B cell (primary cell): ENCODE measurements around the gene KLK1. TPM values are rescaled to one million over a fixed set of nuclear protein-coding genes. Genes with fewer than 3 reads are reported as not detected.
A peak's percentile ranks its signal among the peaks of the same experiment; 100 is the strongest.

Source experiments
- ATAC-seq: fragments of 200-7000 bp; cut with Tn5 transposase; one replicate; pipeline ENCODE4 v1.10.0; 2021; ENCODE audit warnings: low read depth, mild to moderate bottlenecking, moderate number of reproducible peaks, moderate library complexity
- CTCF ChIA-PET: fragments of 350-600 bp; sonication (Branson Sonifier 250); formaldehyde crosslinking; loops from one replicate; lab custom pipeline; 2021; ENCODE audit warnings: antibody characterized with exemption, inconsistent platforms; lab: Charles Lee
- POLR2A ChIA-PET: fragments of 350-600 bp; sonication (Branson Sonifier 250); formaldehyde crosslinking; loops from one replicate; lab custom pipeline; 2021; ENCODE audit warnings: antibody characterized with exemption; lab: Charles Lee
- DNase-seq: peaks from one replicate; pipeline ENCODE4 v3.0.0; 2013
- H2AFZ ChIP-seq: 2 replicates; pipeline ENCODE4 v1.6.1; 2012; ENCODE audit warnings: mild to moderate bottlenecking, low read depth, low read length; ENCODE audit not compliant: insufficient read depth, poor library complexity, severe bottlenecking
- H3K27ac ChIP-seq, 2 donors: 1 replicate in 1 of 2; 2 replicates in 1 of 2; pipeline ENCODE4 v1.5.1; 2012 to 2013; ENCODE audit warnings: low read length in 2 of 2, mild to moderate bottlenecking in 2 of 2, moderate library complexity in 1 of 2
- H3K27me3 ChIP-seq, 4 experiments: fragments of 200-600 bp in 1 of 4; sonication (generic) in 1 of 4; replicated peaks in 1 of 4; 1 replicate in 2 of 4; 2 replicates in 2 of 4; pipeline versions ENCODE4 v1.6.1 to v1.7.0; 2013 to 2016; ENCODE audit warnings: low read length in 3 of 4, mild to moderate bottlenecking in 2 of 4, mixed read lengths in 1 of 4, moderate library complexity in 1 of 4; ENCODE audit not compliant: insufficient read depth in 4 of 4, control insufficient read depth in 3 of 4; ENCODE audit errors: control extremely low read depth in 1 of 4
- H3K36me3 ChIP-seq, 2 experiments: replicated peaks in 1 of 2; 1 replicate in 1 of 2; 2 replicates in 1 of 2; pipeline versions ENCODE4 v1.6.1 to v1.7.1; 2013; ENCODE audit warnings: low read length in 1 of 2; ENCODE audit not compliant: insufficient read depth in 2 of 2, control insufficient read depth in 1 of 2; ENCODE audit errors: control extremely low read depth in 1 of 2, extremely low read depth in 1 of 2
- H3K4me1 ChIP-seq, 2 donors: fragments of 200-600 bp in 1 of 2; sonication (generic) in 1 of 2; 1 replicate in 1 of 2; 2 replicates in 1 of 2; pipeline versions ENCODE4 v1.5.1 to v1.6.1; 2013 to 2017; ENCODE audit warnings: low read length in 2 of 2; ENCODE audit not compliant: control insufficient read depth in 2 of 2, insufficient read depth in 2 of 2
- H3K4me2 ChIP-seq: replicated peaks from 2 replicates; pipeline ENCODE3; 2012; ENCODE audit warnings: mild to moderate bottlenecking, low read depth, low read length; ENCODE audit not compliant: poor library complexity, severe bottlenecking
- H3K4me3 ChIP-seq, 5 experiments: fragments of 200-600 bp in 1 of 5; sonication (generic) in 1 of 5; 1 replicate in 3 of 5; 2 replicates in 2 of 5; pipeline versions ENCODE4 v1.5.1 to v1.7.0; 2011 to 2016; ENCODE audit warnings: low read length in 4 of 5, mild to moderate bottlenecking in 4 of 5, low read depth in 2 of 5, control low read depth in 1 of 5, moderate library complexity in 1 of 5; ENCODE audit not compliant: insufficient read depth in 1 of 5; ENCODE audit errors: control extremely low read depth in 1 of 5, extremely low read depth in 1 of 5
- H3K79me2 ChIP-seq: fragments of 200-600 bp; sonication (generic); one replicate; pipeline ENCODE4 v1.6.0; 2016; ENCODE audit warnings: low read length; ENCODE audit not compliant: control insufficient read depth, insufficient read depth
- H3K9ac ChIP-seq: fragments of 200-600 bp; sonication (generic); 2 replicates; pipeline ENCODE4 v1.6.1; 2017; ENCODE audit warnings: mild to moderate bottlenecking, low read length, moderate library complexity
- H3K9me3 ChIP-seq, 3 donors: one replicate each; pipeline versions ENCODE4 v1.6.1 to v1.7.1; 2013; ENCODE audit warnings: low read length in 2 of 3; ENCODE audit not compliant: control insufficient read depth in 2 of 3, insufficient read depth in 1 of 3; ENCODE audit errors: control extremely low read depth in 1 of 3
- H4K20me1 ChIP-seq: 2 replicates; pipeline ENCODE4 v1.6.0; 2012; ENCODE audit warnings: mild to moderate bottlenecking, low read length; ENCODE audit not compliant: insufficient read depth, control insufficient read depth, poor library complexity, severe bottlenecking
- H3K27ac Mint-ChIP-seq: one replicate; pipeline ENCODE4 v1.8.0; 2021; ENCODE audit warnings: mixed read lengths
- H3K27me3 Mint-ChIP-seq: one replicate; pipeline ENCODE4 v1.8.0; 2021; ENCODE audit warnings: mixed read lengths
- H3K4me1 Mint-ChIP-seq: one replicate; pipeline ENCODE4 v1.8.0; 2021; ENCODE audit warnings: mixed read lengths
- H3K4me3 Mint-ChIP-seq: one replicate; pipeline ENCODE4 v1.8.0; 2021; ENCODE audit warnings: mixed read lengths
- H3K9me3 Mint-ChIP-seq: one replicate; pipeline ENCODE4 v1.8.0; 2022; ENCODE audit warnings: mixed read lengths; ENCODE audit not compliant: insufficient read depth
- CTCF ChIP-seq: fragments of 200-600 bp; IDR thresholded peaks from one replicate; pipeline ENCODE4 v1.8.0; 2022; ENCODE audit warnings: antibody characterized with exemption, mild to moderate bottlenecking
- EZH2 ChIP-seq: IDR thresholded peaks from 2 replicates; pipeline ENCODE4 v1.6.1; 2012; ENCODE audit warnings: borderline replicate concordance, low read depth, mild to moderate bottlenecking, moderate library complexity, low read length; ENCODE audit not compliant: insufficient read depth, poor library complexity, severe bottlenecking
- WGBS: methylation state at CpG from one replicate; pipeline ENCODE4 v1.1.5; 2013; ENCODE audit warnings: missing lambda C conversion rate; ENCODE audit not compliant: insufficient coverage; 5-methylcytosine and 5-hydroxymethylcytosine counted together
- intact Hi-C: fragments of 100-400 bp; cut with micrococcal nuclease; formaldehyde crosslinking; loops from one replicate; pipeline ENCODE4 v1.10.0; 2022
- polyA plus RNA-seq: library from polyadenylated mRNA; depleted of rRNA; stranded (reverse); fragments of >200 nt; gene quantifications from 2 replicates; pipeline ENCODE4 v1.2.3, GENCODE V29; 2012
- total RNA-seq, 2 donors: library from RNA; stranded (reverse); fragments of 120-200 nt in 1 of 2; gene quantifications; 1 replicate in 1 of 2; 2 replicates in 1 of 2; pipeline versions ENCODE4 v1.2.3 to v1.2.4, GENCODE V29; 2013 to 2022

KLK1 gene
- total and polyA plus RNA-seq, 2 donors (not counting 1 experiment from before 2014, with no cell fraction given), result 9.5 to 15.2 TPM

- peak overlapping the region; percentile 73 for H3K27ac Mint-ChIP-seq
- H3K36me3 ChIP-seq, result no peaks in the 10 kb centered on the region
- peak overlapping the region; percentile 66 for H3K9ac ChIP-seq
- H3K4me1 ChIP-seq, result peaks cover 11 to 14% of the 10 kb centered on the region in 2 donors
- no peaks in the 10 kb centered on the region for H4K20me1 ChIP-seq
- peak overlapping the region; percentile 74 for H2AFZ ChIP-seq
- peak overlapping the region; percentile 73 for H3K4me2 ChIP-seq
- ChIA-PET POLR2A (no interaction called here), CTCF (interaction anchor here (1.2 to 1.3 kb wide), 2 partner anchors 54 to 86 kb away, joined by 3 to 4 read pairs; no protein-coding TSS in a partner anchor)
- H3K9me3 ChIP-seq, result peaks cover 0 to 5% (median 0%) of the 10 kb centered on the region in 3 donors
- WGBS, result 3% methylated on average over 67 of the region's 67 CpGs
- H3K27me3 ChIP-seq, result peaks cover 0 to 48% (median 2%) of the 10 kb centered on the region in 4 experiments
- H3K4me1 Mint-ChIP-seq, result peaks cover 26% of the 10 kb centered on the region
- ATAC-seq (peak; percentile 94), DNase-seq (peak; percentile 84)
- H3K4me3 ChIP-seq, result peak overlapping the region in 4 of 5 experiments; percentile 51 to 67 (median 59)
- no peak for TF ChIP-seq EZH2
- TF ChIP-seq CTCF, result no peak
- H3K79me2 ChIP-seq, result no peaks in the 10 kb centered on the region
- intact Hi-C loops, result loop anchor here (1.0 to 5.0 kb wide), 3 partner anchors 18 to 61 kb away; no protein-coding TSS in a partner anchor
- H3K27ac ChIP-seq, result no peak overlapping the region
- H3K4me3 Mint-ChIP-seq, result peak overlapping the region; percentile 88
- H3K9me3 Mint-ChIP-seq, result no peaks in the 10 kb centered on the region
- peaks cover 45% of the 10 kb centered on the region for H3K27me3 Mint-ChIP-seq
Measured at GRCh38 chr19:50835785-50836542, 12.4 kb upstream of the KLK1 start.
